IMR-90 (cell line): Measurements from ENCODE around the gene ANKRD35. TPM values are rescaled to one million over a fixed set of nuclear protein-coding genes. Genes with fewer than 3 reads are reported as not detected.

Experiments used
- ATAC-seq: fragments of 200-7000 bp; cut with Tn5 transposase; 2 replicates; pipeline ENCODE4 v1.9.1; 2020; ENCODE audit warnings: low read depth, mild to moderate bottlenecking, moderate library complexity
- BruUV-seq: library from RNA; stranded (reverse); fragments of 400-500 nt; replicated peaks from 2 replicates; lab custom pipeline; 2021; lab: Mats Ljungman, UMichigan
- CTCF ChIA-PET: fragments of 300-600 bp; formaldehyde crosslinking; extraction: SDS; loops from one replicate; lab custom pipeline; 2021; ENCODE audit warnings: antibody characterized with exemption; lab: Yijun Ruan, JAX
- POLR2A ChIA-PET: fragments of 300-600 bp; sonication (Branson Sonifier 250); formaldehyde crosslinking; loops from one replicate; lab custom pipeline; 2022; ENCODE audit warnings: antibody characterized with exemption; ENCODE audit not compliant: unreplicated experiment; lab: Charles Lee
- DNase-seq: peaks from one replicate; pipeline ENCODE4 v3.0.0; 2013
- H2AFZ ChIP-seq: replicated peaks from 2 replicates; pipeline ENCODE3; 2013; ENCODE audit warnings: low read length, mild to moderate bottlenecking; ENCODE audit not compliant: poor library complexity
- H2AK5ac ChIP-seq: 2 replicates; pipeline ENCODE4 v1.6.1; 2013; ENCODE audit warnings: low read depth, low read length, inconsistent platforms
- H2AK9ac ChIP-seq: replicated peaks from 2 replicates; pipeline ENCODE3; 2013; ENCODE audit warnings: mild to moderate bottlenecking, low read depth, low read length, moderate library complexity; ENCODE audit not compliant: poor library complexity
- H2BK120ac ChIP-seq: 2 replicates; pipeline ENCODE4 v1.6.1; 2013; ENCODE audit warnings: low read depth, low read length, inconsistent platforms
- H2BK15ac ChIP-seq: 3 replicates; pipeline ENCODE4 v1.6.1; 2013; ENCODE audit warnings: low read depth, low read length, inconsistent platforms
- H2BK20ac ChIP-seq: 2 replicates; pipeline ENCODE4 v1.6.1; 2013; ENCODE audit warnings: low read depth, mild to moderate bottlenecking, inconsistent platforms, low read length, moderate library complexity
- H2BK5ac ChIP-seq: 2 replicates; pipeline ENCODE4 v1.6.1; 2013; ENCODE audit warnings: mild to moderate bottlenecking, low read depth, low read length, inconsistent platforms; ENCODE audit not compliant: poor library complexity, severe bottlenecking
- H3K14ac ChIP-seq: replicated peaks from 2 replicates; pipeline ENCODE4 v1.6.1; 2013; ENCODE audit warnings: low read depth, low read length, inconsistent platforms
- H3K18ac ChIP-seq: 2 replicates; pipeline ENCODE4 v1.6.1; 2013; ENCODE audit warnings: low read depth, low read length, control low read depth
- H3K23ac ChIP-seq: 2 replicates; pipeline ENCODE4 v1.6.1; 2013; ENCODE audit warnings: low read depth, low read length, inconsistent platforms
- H3K27ac ChIP-seq: 2 replicates; pipeline ENCODE4 v1.5.1; 2013; ENCODE audit warnings: mild to moderate bottlenecking, control low read depth, low read length; ENCODE audit not compliant: insufficient read depth
- H3K27me3 ChIP-seq: 2 replicates; pipeline ENCODE4 v1.6.1; 2013; ENCODE audit warnings: low read length; ENCODE audit not compliant: control insufficient read depth, insufficient read depth
- H3K36me3 ChIP-seq: 2 replicates; pipeline ENCODE4 v1.6.1; 2013; ENCODE audit warnings: low read length, mixed read lengths; ENCODE audit not compliant: control insufficient read depth, insufficient read depth
- H3K4ac ChIP-seq: 2 replicates; pipeline ENCODE4 v1.6.1; 2013; ENCODE audit warnings: low read depth, low read length, inconsistent platforms
- H3K4me1 ChIP-seq: 2 replicates; pipeline ENCODE4 v1.6.1; 2013; ENCODE audit warnings: low read length, mixed read lengths; ENCODE audit not compliant: control insufficient read depth, insufficient read depth
- H3K4me2 ChIP-seq: 2 replicates; pipeline ENCODE4 v1.6.1; 2013; ENCODE audit warnings: low read depth, mild to moderate bottlenecking, control low read depth, low read length, moderate library complexity
- H3K4me3 ChIP-seq: 2 replicates; pipeline ENCODE4 v1.5.1; 2013; ENCODE audit warnings: low read depth, mild to moderate bottlenecking, control low read depth, low read length, moderate library complexity; ENCODE audit not compliant: insufficient read depth
- H3K56ac ChIP-seq: 2 replicates; pipeline ENCODE4 v1.6.1; 2013; ENCODE audit warnings: low read length, inconsistent platforms; ENCODE audit not compliant: insufficient read depth; ENCODE audit errors: extremely low read depth
- H3K79me1 ChIP-seq, 2 experiments: 2 replicates each; pipeline ENCODE4 v1.6.1; 2013; ENCODE audit warnings: low read length in 2 of 2, inconsistent platforms in 1 of 2, low read depth in 1 of 2
- H3K9ac ChIP-seq: 2 replicates; pipeline ENCODE4 v1.6.1; 2013; ENCODE audit warnings: low read depth, low read length, control low read depth
- H3K9me1 ChIP-seq: 2 replicates; pipeline ENCODE4 v1.6.1; 2013; ENCODE audit warnings: low read length, inconsistent platforms; ENCODE audit not compliant: insufficient read depth
- H3K9me3 ChIP-seq: 2 replicates; pipeline ENCODE4 v1.6.1; 2013; ENCODE audit warnings: low read length; ENCODE audit not compliant: control insufficient read depth, insufficient read depth
- H4K20me1 ChIP-seq: 2 replicates; pipeline ENCODE4 v1.6.1; 2013; ENCODE audit warnings: low read length, inconsistent platforms; ENCODE audit not compliant: insufficient read depth
- H4K5ac ChIP-seq: 2 replicates; pipeline ENCODE4 v1.6.1; 2013; ENCODE audit warnings: mild to moderate bottlenecking, low read depth, low read length, control low read depth
- H4K8ac ChIP-seq, 2 experiments: 2 replicates each; pipeline ENCODE4 v1.6.1; 2013; ENCODE audit warnings: low read depth in 2 of 2, low read length in 2 of 2, control low read depth in 1 of 2, inconsistent platforms in 1 of 2
- H4K91ac ChIP-seq: 2 replicates; pipeline ENCODE4 v1.6.1; 2013; ENCODE audit warnings: low read depth, low read length, inconsistent platforms; ENCODE audit not compliant: insufficient read depth
- NFE2L2 ChIP-seq: fragments of 150-350 bp; IDR thresholded peaks from 2 replicates; pipeline ENCODE4 v1.6.1; 2016; ENCODE audit warnings: low read depth, mild to moderate bottlenecking, low read length
- dilution Hi-C: fragments of 300-500 bp; cut with HindIII; formaldehyde crosslinking; loops from one replicate; pipeline ENCODE4 v1.14.3; 2018; ENCODE audit warnings: low sequenced_read_pairs; ENCODE audit not compliant: unreplicated experiment
- in situ Hi-C: fragments of 300-500 bp; cut with MboI; formaldehyde crosslinking; loops from 3 replicates; pipeline ENCODE4 v1.14.3; 2019; ENCODE audit warnings: low sequenced_read_pairs, inconsistent platforms, mixed read lengths
- intact Hi-C: fragments of 100-400 bp; cut with micrococcal nuclease; formaldehyde crosslinking; loops from 2 replicates; pipeline ENCODE4 v1.10.0; 2022
- polyA plus RNA-seq, 3 experiments: library from polyadenylated mRNA; depleted of rRNA; stranded (reverse); fragments of >200 nt; gene quantifications; 2 replicates each; pipeline ENCODE4 v1.2.3, GENCODE V29; 2012; ENCODE audit warnings: low replicate concordance in 1 of 3
- total RNA-seq: library from RNA; depleted of rRNA; stranded (reverse); fragments of >200 nt; gene quantifications from 2 replicates; pipeline ENCODE4 v1.2.3, GENCODE V29; 2012

ANKRD35 gene
- total and polyA plus RNA-seq, 2 of the 4 experiments (the other 2 are of a cell fraction) = 0.90 to 2.4 TPM

- Histone ChIP-seq H3K4ac (no peak overlapping the region), H3K9me1 (peaks cover 6% of the 10 kb centered on the region), H2AFZ (no peak overlapping the region), H3K56ac (no peak overlapping the region), H3K9ac (no peak overlapping the region), H2BK20ac (no peak overlapping the region), H3K4me1 (0 out of 2 replicates have a peak, but pooled peaks cover 2% of the 10 kb centered on the region), H2AK9ac (no peak overlapping the region), H3K36me3 (peaks cover 40% of the 10 kb centered on the region), H4K20me1 (no peaks in the 10 kb centered on the region), H3K27me3 (no peaks in the 10 kb centered on the region), H2AK5ac (no peak overlapping the region), H3K4me2 (no peak overlapping the region), H3K79me1 (peaks cover 28 to 63% of the 10 kb centered on the region in 2 experiments), H4K8ac (no peak overlapping the region), H3K9me3 (no peaks in the 10 kb centered on the region), H2BK15ac (no peak overlapping the region), H3K27ac (no peak overlapping the region), H3K14ac (no peak overlapping the region), H4K91ac (no peak overlapping the region), H3K18ac (no peak overlapping the region), H4K5ac (no peak overlapping the region), H2BK120ac (no peak overlapping the region), H3K23ac (no peak overlapping the region), H2BK5ac (no peak overlapping the region), H3K4me3 (no peak overlapping the region)
- DNase-seq (no peak), ATAC-seq (no peak)
- POLR2A ChIA-PET = no interaction called here
- dilution Hi-C loops (no loop called here), intact Hi-C loops (loop anchor here (10.0 kb wide), 1 partner anchor 104 kb away; no protein-coding TSS in a partner anchor), in situ Hi-C loops (no loop called here)
- no TSS peak for BruUV-seq
- CTCF ChIA-PET = no interaction called here
- no peak for TF ChIP-seq NFE2L2
Observed at GRCh38 chr1:145828367-145829026, 57.2 kb downstream of the ANKRD35 start.
